NOMO-1 treated with DMSO at 0.1 percent for 48 hours (cell line): ENCODE measurements around the gene PITPNB.

Source experiments
- DNase-seq: peaks from one replicate; lab custom pipeline; 2025; ENCODE audit not compliant: unreplicated experiment; lab: John Stamatoyannopoulos, UW

The PITPNB gene

GRCh38 chr22:27804470-27805297, 114.4 kb downstream of the PITPNB start:
- peak; percentile 44 for DNase-seq

GRCh38 chr22:27803841-27804415, 115.1 kb downstream of the PITPNB start:
- no peak for DNase-seq

- no peak for DNase-seq
Measured at GRCh38 chr22:27802346-27803073, 116.5 kb downstream of the PITPNB start.
